GM19025 (cell line): Measurements from ENCODE around the gene MVB12B.
"Not testable (repeated sequence)": the region's sequence is repeated elsewhere in the genome, so short reads cannot be mapped to it uniquely, and the experiment has no call there.

Experiments
- ATAC-seq: cut with Tn5 transposase; IDR thresholded peaks from one replicate; pipeline ENCODE4 v1.9.1; 2021; ENCODE audit warnings: mild to moderate bottlenecking, low read depth, moderate library complexity; ENCODE audit not compliant: unreplicated experiment

Gene MVB12B

GRCh38 chr9:126526218-126527108, 199.8 kb downstream of the MVB12B start:
- no peak for ATAC-seq

- ATAC-seq, result no peak
Observed at GRCh38 chr9:126527109-126527825, 200.6 kb downstream of the MVB12B start.

- ATAC-seq, result no peak
Observed at GRCh38 chr9:126528111-126528510, 201.5 kb downstream of the MVB12B start.

- ATAC-seq, result no peak
Observed at GRCh38 chr9:126528915-126529314, 202.3 kb downstream of the MVB12B start.

GRCh38 chr9:126531035-126531571, 204.5 kb downstream of the MVB12B start:
- no peak for ATAC-seq

- ATAC-seq, result no peak
Observed at GRCh38 chr9:126531591-126531990, 205.0 kb downstream of the MVB12B start.

- no peak for ATAC-seq
Observed at GRCh38 chr9:126532019-126532462, 205.4 kb downstream of the MVB12B start.

GRCh38 chr9:126532489-126532888, 205.9 kb downstream of the MVB12B start:
- no peak for ATAC-seq

GRCh38 chr9:126532951-126533925, 206.6 kb downstream of the MVB12B start:
- ATAC-seq, result no peak

- ATAC-seq, result no peak
Observed at GRCh38 chr9:126533926-126534310, 207.3 kb downstream of the MVB12B start.

GRCh38 chr9:126534431-126535186, 208.0 kb downstream of the MVB12B start:
- ATAC-seq, result no peak

GRCh38 chr9:126536131-126536530, 209.5 kb downstream of the MVB12B start:
- ATAC-seq, result no peak

- ATAC-seq, result no peak
Observed at GRCh38 chr9:126536841-126537465, 210.3 kb downstream of the MVB12B start.

- ATAC-seq, result no peak
Observed at GRCh38 chr9:126538550-126538949, 211.9 kb downstream of the MVB12B start.

- not testable (repeated sequence) for ATAC-seq
Observed at GRCh38 chr9:126540398-126540797, 213.8 kb downstream of the MVB12B start.

GRCh38 chr9:126543490-126543889, 216.9 kb downstream of the MVB12B start:
- no peak for ATAC-seq

GRCh38 chr9:126545106-126545505, 218.5 kb downstream of the MVB12B start:
- ATAC-seq, result no peak

- no peak for ATAC-seq
Observed at GRCh38 chr9:126546036-126546435, 219.4 kb downstream of the MVB12B start.

GRCh38 chr9:126548312-126548711, 221.7 kb downstream of the MVB12B start:
- no peak for ATAC-seq
